ENCODE results near the gene CMYA5. TPM values are rescaled to one million over a fixed set of nuclear protein-coding genes. Genes with fewer than 3 reads are reported as not detected.

Gene CMYA5
- total and polyA plus RNA-seq, 9 of the 15 experiments (the other 6 are each of a cell fraction or from before 2014, with no cell fraction given), result 0.18 to 1.1 (median 0.32) TPM

DNA sequence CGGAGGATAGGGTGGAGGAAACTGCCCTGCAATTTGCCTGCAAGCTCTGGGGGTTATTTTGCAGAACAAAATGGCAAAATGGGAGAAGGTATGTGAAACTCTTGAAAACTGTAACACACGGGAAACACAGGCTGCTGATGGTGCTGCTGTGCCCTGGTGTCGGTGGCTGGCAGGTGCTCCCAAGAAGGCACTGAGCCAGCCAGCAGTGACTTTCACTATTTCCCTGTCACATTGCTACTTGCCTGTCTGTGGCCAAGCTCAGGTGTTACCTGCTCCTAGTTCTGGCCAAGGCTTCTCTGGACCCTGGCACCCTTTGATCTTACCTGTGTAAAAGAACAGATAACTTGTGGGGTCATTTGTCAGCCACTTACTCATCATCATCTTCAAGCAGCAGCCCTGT, 102.2 kb downstream of the CMYA5 start (continued):
- no peak for TF ChIP-seq ZBTB11 (CRISPR knock-in tag; IDR thresholded peaks at IDR 0.05)
- TF ChIP-seq PHB (CRISPR knock-in tag; IDR thresholded peaks at IDR 0.05), result no peak
- TF ChIP-seq ZNF707 (CRISPR knock-in tag; conservative IDR thresholded peaks at IDR 0.05), result no peak

DNA sequence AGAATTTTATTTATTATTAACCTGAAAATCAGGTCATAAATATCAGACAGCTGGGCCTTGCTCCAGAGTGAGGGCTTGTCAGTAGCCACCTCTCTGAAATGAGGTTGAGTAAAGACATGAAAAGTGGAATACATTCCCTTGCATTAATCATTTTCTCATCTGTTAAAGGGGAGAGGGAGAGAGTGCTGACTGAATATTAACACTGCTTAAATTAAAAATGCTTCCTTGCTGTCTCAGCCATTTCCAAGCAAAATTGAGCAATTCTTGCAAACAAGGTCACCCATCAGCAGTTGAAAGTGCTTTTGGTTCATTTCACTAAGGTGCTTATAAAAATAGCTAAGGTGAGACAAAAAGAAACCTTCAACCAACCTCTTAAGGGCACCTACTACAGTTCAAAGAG, 102.8 kb downstream of the CMYA5 start:
- CTCF ChIA-PET (ENCODE audit: low intra/inter-chr PET ratio), result no interaction called here

More for the DNA sequence above, 102.8 kb downstream of the CMYA5 start:
- Histone ChIP-seq H3K79me2 (ENCODE audit: control insufficient read depth, insufficient read depth, low read length) (no peaks in the 10 kb centered on the region), H3K27ac (ENCODE audit: extremely low read depth, low read depth, low read length) (no peak overlapping the region), H3K9me3 (replicated peaks; ENCODE audit: control insufficient read depth, insufficient read depth, low read depth, low read length) (no peaks in the 10 kb centered on the region), H3K27me3 (ENCODE audit: control insufficient read depth in 2 of 2, insufficient read depth in 2 of 2, low read length in 2 of 2) (peaks cover 0 to 7% of the 10 kb centered on the region in 2 experiments; a peak in 4 of 5 replicates), H4K20me1 (replicated peaks; ENCODE audit: control insufficient read depth, insufficient read depth, low read length) (no peaks in the 10 kb centered on the region), H3K36me3 (ENCODE audit: control insufficient read depth, insufficient read depth, low read length) (no peaks in the 10 kb centered on the region), H3K9ac (ENCODE audit: insufficient read depth in 1 of 2, low read depth in 2 of 2, low read length in 2 of 2) (no peak overlapping the region), H2AFZ (ENCODE audit: low read depth, low read length) (no peak overlapping the region), H3K4me2 (ENCODE audit: insufficient read depth, low read length) (no peak overlapping the region), H3K4me1 (replicated peaks in 1 of 2; ENCODE audit: control insufficient read depth in 2 of 2, insufficient read depth in 2 of 2, low read length in 2 of 2) (peaks cover 8 to 11% of the 10 kb centered on the region in 2 experiments; a peak in 4 of 5 replicates), H3K4me3 (no peak overlapping the region), H3K9me1 (ENCODE audit: control insufficient read depth, insufficient read depth, low read length) (no peaks in the 10 kb centered on the region)
- DNase-seq (ENCODE audit: extremely low read depth in 1 of 4, low spot score in 3 of 4) (no peak), ATAC-seq (no peak), FAIRE-seq (no peak)
- intact Hi-C loops (cut with micrococcal nuclease), result no loop called here
- BruUV-seq (replicated peaks), result no TSS peak
- POLR2A ChIA-PET, result interaction anchor here (0.6 to 1.3 kb wide), 4 partner anchors 10 to 370 kb away, joined by 3 to 4 read pairs (median 3); no protein-coding TSS in a partner anchor
- TF ChIP-seq PREB (CRISPR knock-in tag; IDR thresholded peaks at IDR 0.05), result no peak
- TF ChIP-seq ELF2 (CRISPR knock-in tag; IDR thresholded peaks at IDR 0.05), result no peak
- no peak for TF ChIP-seq SRSF7 (optimal IDR thresholded peaks at IDR 0.05; ENCODE audit: low read depth, low read length)
- TF ChIP-seq L3MBTL2 (IDR thresholded peaks at IDR 0.05), result no peak
- TF ChIP-seq CSDE1 (IDR thresholded peaks at IDR 0.05), result no peak
- in situ Hi-C loops (cut with MboI), result no loop called here

Measured in K562 (cell line).